HEK293T (cell line): ENCODE data around the gene PLXNA2.
A peak's percentile ranks its signal among the peaks of the same experiment; 100 is the strongest.

ENCODE experiments used
- CTCF ChIA-PET: fragments of 350-600 bp; formaldehyde crosslinking; extraction: SDS; loops from one replicate; lab custom pipeline; 2021; ENCODE audit warnings: antibody characterized with exemption, inconsistent platforms; lab: Yijun Ruan, JAX
- POLR2A ChIA-PET: fragments of 350-600 bp; formaldehyde crosslinking; extraction: SDS; loops from one replicate; lab custom pipeline; 2020; ENCODE audit warnings: antibody characterized with exemption, inconsistent platforms; lab: Yijun Ruan, JAX
- DNase-seq: peaks from one replicate; pipeline ENCODE4 v3.0.0; 2012; ENCODE audit warnings: mixed read lengths; ENCODE audit errors: extremely low spot score
- ARNT ChIP-seq: fragments of 450-650 bp; IDR thresholded peaks from 2 replicates; pipeline ENCODE4 v1.6.1; 2017; ENCODE audit warnings: mild to moderate bottlenecking
- BHLHE40 ChIP-seq: fragments of 450-650 bp; IDR thresholded peaks from 2 replicates; pipeline ENCODE4 v1.6.1; 2016; ENCODE audit warnings: mild to moderate bottlenecking, moderate library complexity, borderline replicate concordance
- CTBP1 ChIP-seq: fragments of 450-650 bp; IDR thresholded peaks from 2 replicates; pipeline ENCODE4 v1.6.1; 2016; ENCODE audit warnings: borderline replicate concordance
- ELF4 ChIP-seq: fragments of 450-650 bp; IDR thresholded peaks from 2 replicates; pipeline ENCODE4 v1.6.1; 2017; ENCODE audit warnings: antibody characterized with exemption
- FOXA1 ChIP-seq: fragments of 450-650 bp; IDR thresholded peaks from 2 replicates; pipeline ENCODE4 v1.6.1; 2016; ENCODE audit warnings: mild to moderate bottlenecking
- FOXK2 ChIP-seq: fragments of 450-650 bp; IDR thresholded peaks from 2 replicates; pipeline ENCODE4 v1.6.1; 2016; ENCODE audit warnings: mild to moderate bottlenecking
- FOXM1 ChIP-seq: fragments of 450-650 bp; IDR thresholded peaks from 2 replicates; pipeline ENCODE4 v1.6.1; 2017; ENCODE audit warnings: mild to moderate bottlenecking, borderline replicate concordance
- HDGF ChIP-seq: fragments of 450-650 bp; IDR thresholded peaks from 2 replicates; pipeline ENCODE4 v1.6.1; 2017; ENCODE audit warnings: antibody characterized with exemption, borderline replicate concordance
- L3MBTL2 ChIP-seq: fragments of 450-650 bp; conservative IDR thresholded peaks from 2 replicates; pipeline ENCODE4 v1.6.1; 2016; ENCODE audit warnings: mild to moderate bottlenecking
- LEF1 ChIP-seq: fragments of 450-650 bp; IDR thresholded peaks from 2 replicates; pipeline ENCODE4 v1.6.1; 2017; ENCODE audit warnings: mild to moderate bottlenecking, borderline replicate concordance
- NFRKB ChIP-seq: fragments of 450-650 bp; IDR thresholded peaks from 2 replicates; pipeline ENCODE4 v1.6.1; 2016; ENCODE audit warnings: mild to moderate bottlenecking, moderate library complexity
- PKNOX1 ChIP-seq: fragments of 450-650 bp; IDR thresholded peaks from 2 replicates; pipeline ENCODE4 v1.6.1; 2016
- SP1 ChIP-seq: fragments of 450-650 bp; IDR thresholded peaks from 2 replicates; pipeline ENCODE4 v1.6.1; 2017
- SUZ12 ChIP-seq: fragments of 450-650 bp; IDR thresholded peaks from 2 replicates; pipeline ENCODE4 v1.6.1; 2016; ENCODE audit warnings: mild to moderate bottlenecking
- TARDBP ChIP-seq: fragments of 450-650 bp; IDR thresholded peaks from 2 replicates; pipeline ENCODE4 v1.6.1; 2016
- ZNF384 ChIP-seq: fragments of 450-650 bp; IDR thresholded peaks from 2 replicates; pipeline ENCODE4 v1.6.1; 2016

The PLXNA2 gene

GRCh38 chr1:208251911-208252835, 8.0 kb upstream of the PLXNA2 start:
- peak; percentile 68 for DNase-seq
- no peak for TF ChIP-seq TARDBP
- TF ChIP-seq NFRKB: no peak
- TF ChIP-seq ARNT: no peak
- no peak for TF ChIP-seq PKNOX1
- TF ChIP-seq CTBP1: no peak
- TF ChIP-seq HDGF: no peak
- TF ChIP-seq FOXK2: no peak
- TF ChIP-seq FOXM1: no peak
- TF ChIP-seq ELF4: no peak
- no peak for TF ChIP-seq SP1
- no peak for TF ChIP-seq ZNF384
- no peak for TF ChIP-seq BHLHE40
- TF ChIP-seq FOXA1: no peak
- no peak for TF ChIP-seq SUZ12
- no peak for TF ChIP-seq L3MBTL2
- no peak for TF ChIP-seq LEF1
- ChIA-PET POLR2A (interaction anchor here (1.4 kb wide), 1 partner anchor 8 kb away, joined by 3 read pairs; the partner anchor contains the start of gene PLXNA2), CTCF (interaction anchor here (0.6 to 1.1 kb wide), 10 partner anchors 8 to 315 kb away, joined by 3 to 5 read pairs (median 4); partner anchors contain the start of gene PLXNA2)

GRCh38 chr1:208251015-208251414, 6.8 kb upstream of the PLXNA2 start:
- ChIA-PET POLR2A (no interaction called here), CTCF (interaction anchor here (1.5 kb wide), 1 partner anchor 229 kb away, joined by 8 read pairs; no protein-coding TSS in a partner anchor)
- DNase-seq: no peak
- TF ChIP-seq PKNOX1 (no peak), NFRKB (no peak), SUZ12 (no peak)

- no peak for DNase-seq
- ChIA-PET CTCF (interaction anchor here (1.5 kb wide), 1 partner anchor 229 kb away, joined by 8 read pairs; no protein-coding TSS in a partner anchor), POLR2A (no interaction called here)
- TF ChIP-seq L3MBTL2 (no peak), TARDBP (no peak), SUZ12 (no peak), ZNF384 (no peak), FOXM1 (no peak), ELF4 (no peak), FOXA1 (no peak), SP1 (no peak), HDGF (no peak), NFRKB (no peak), PKNOX1 (no peak), ARNT (no peak), LEF1 (no peak)
Observed at GRCh38 chr1:208250613-208251012, 6.4 kb upstream of the PLXNA2 start.

GRCh38 chr1:208248991-208249696, 5.0 kb upstream of the PLXNA2 start:
- POLR2A ChIA-PET: no interaction called here
- DNase-seq: no peak
- no peak for TF ChIP-seq HDGF
- TF ChIP-seq BHLHE40: no peak
- no peak for TF ChIP-seq L3MBTL2
- TF ChIP-seq NFRKB: no peak
- no peak for TF ChIP-seq FOXA1
- no peak for TF ChIP-seq ELF4
- no peak for TF ChIP-seq CTBP1
- no peak for TF ChIP-seq SP1
- no peak for TF ChIP-seq ARNT
- no peak for TF ChIP-seq PKNOX1
- no peak for TF ChIP-seq SUZ12
- no peak for TF ChIP-seq ZNF384
- TF ChIP-seq FOXM1: no peak
- TF ChIP-seq TARDBP: no peak
- TF ChIP-seq LEF1: no peak
- no peak for TF ChIP-seq FOXK2
- CTCF ChIA-PET: no interaction called here

GRCh38 chr1:208248307-208248801, 4.2 kb upstream of the PLXNA2 start:
- POLR2A ChIA-PET: no interaction called here
- DNase-seq: no peak
- CTCF ChIA-PET: no interaction called here
- TF ChIP-seq FOXA1 (no peak), HDGF (no peak), CTBP1 (no peak), TARDBP (no peak), PKNOX1 (no peak), ZNF384 (no peak), LEF1 (no peak)
